NCI-H446 treated with DMSO at 0.1 percent for 48 hours (cell line): ENCODE results near the gene TMEM181.
"Not testable (repeated sequence)": the region's sequence is repeated elsewhere in the genome, so short reads cannot be mapped to it uniquely, and the experiment has no call there.

Experiments used
- DNase-seq: peaks from one replicate; lab custom pipeline; 2025; lab: John Stamatoyannopoulos, UW

Gene TMEM181

GRCh38 chr6:158660333-158660754, 100.5 kb downstream of the TMEM181 start:
- no peak for DNase-seq

- DNase-seq, result no peak
Observed at GRCh38 chr6:158661156-158661685, 101.3 kb downstream of the TMEM181 start.

GRCh38 chr6:158662607-158662953, 102.7 kb downstream of the TMEM181 start:
- DNase-seq, result no peak

- no peak for DNase-seq
Observed at GRCh38 chr6:158662954-158663624, 103.2 kb downstream of the TMEM181 start.

- no peak for DNase-seq
Observed at GRCh38 chr6:158663625-158664165, 103.8 kb downstream of the TMEM181 start.

GRCh38 chr6:158665332-158665731, 105.4 kb downstream of the TMEM181 start:
- DNase-seq, result no peak

GRCh38 chr6:158666628-158667359, 106.9 kb downstream of the TMEM181 start:
- no peak for DNase-seq

- no peak for DNase-seq
Observed at GRCh38 chr6:158667360-158667981, 107.6 kb downstream of the TMEM181 start.

- DNase-seq, result no peak
Observed at GRCh38 chr6:158668707-158669103, 108.8 kb downstream of the TMEM181 start.

- no peak for DNase-seq
Observed at GRCh38 chr6:158669145-158670035, 109.5 kb downstream of the TMEM181 start.

GRCh38 chr6:158672119-158672518, 112.2 kb downstream of the TMEM181 start:
- not testable (repeated sequence) for DNase-seq

- DNase-seq, result no peak
Observed at GRCh38 chr6:158672726-158673125, 112.8 kb downstream of the TMEM181 start.

GRCh38 chr6:158674342-158675131, 114.6 kb downstream of the TMEM181 start:
- no peak for DNase-seq

- not testable (repeated sequence) for DNase-seq
Observed at GRCh38 chr6:158677094-158677493, 117.2 kb downstream of the TMEM181 start.

- DNase-seq, result no peak
Observed at GRCh38 chr6:158677906-158678578, 118.2 kb downstream of the TMEM181 start.

- no peak for DNase-seq
Observed at GRCh38 chr6:158680015-158680414, 120.1 kb downstream of the TMEM181 start.

GRCh38 chr6:158680481-158680880, 120.6 kb downstream of the TMEM181 start:
- no peak for DNase-seq

- DNase-seq, result no peak
Observed at GRCh38 chr6:158684311-158684710, 124.4 kb downstream of the TMEM181 start.

- DNase-seq, result no peak
Observed at GRCh38 chr6:158684745-158685324, 124.9 kb downstream of the TMEM181 start.
